Measurements from ENCODE around the gene GSPT1.
A peak's percentile ranks its signal among the peaks of the same experiment; 100 is the strongest.
"Not testable (repeated sequence)": the region's sequence is repeated elsewhere in the genome, so short reads cannot be mapped to it uniquely, and the experiment has no call there.

The GSPT1 gene

DNA sequence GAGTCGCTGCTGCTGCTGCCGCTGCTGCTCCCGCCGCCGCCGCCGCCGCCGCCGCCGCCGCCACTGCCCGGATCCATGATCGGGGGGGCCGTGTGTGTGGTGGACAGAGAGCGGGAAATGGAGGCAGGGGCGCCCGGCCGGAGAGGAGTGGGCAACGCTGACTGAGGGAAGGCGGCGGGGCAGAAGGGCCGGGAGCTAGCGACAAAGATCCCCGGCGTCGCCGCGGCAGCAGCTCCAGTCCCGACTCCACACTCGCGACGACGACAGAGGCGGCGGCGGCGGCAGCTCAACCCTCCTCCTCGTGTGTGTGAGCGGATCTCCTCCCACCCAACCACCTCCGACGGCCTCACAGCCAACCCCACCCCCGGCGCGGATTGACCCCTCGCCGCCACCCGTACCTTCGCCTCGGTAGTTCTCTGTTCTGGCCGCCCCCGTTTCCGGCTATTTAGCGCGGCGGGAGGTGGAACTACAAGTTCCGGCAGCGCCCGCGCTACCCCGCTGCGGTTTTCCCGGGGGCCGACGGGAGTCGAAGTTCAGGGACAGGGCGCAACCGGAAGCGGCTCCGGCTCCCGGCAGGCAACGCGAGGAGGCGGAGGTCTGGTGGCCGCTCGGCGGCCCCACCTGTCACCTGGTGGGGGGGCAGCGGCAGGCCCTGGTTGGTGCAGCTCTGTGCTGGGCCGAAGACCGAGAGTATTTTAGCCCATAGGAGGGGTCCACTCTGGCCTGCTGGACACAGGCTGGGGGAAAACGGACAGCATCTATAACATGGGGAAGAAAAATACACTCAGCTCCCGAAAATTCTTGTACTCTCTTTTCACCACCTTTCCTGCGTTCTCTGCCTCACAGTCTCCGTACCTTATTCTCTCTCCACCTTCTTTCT, at the start of gene GSPT1:
Gene GSPT1, minus strand, starts transcription at position 313 of the 880 bp plus-strand sequence. Its CDS starts 236 bp downstream, at position 77.
- peak within 1 kb of the TSS; percentile 85 for H3K4me3 ChIP-seq (ENCODE audit: low read length)
- DNase-seq (ENCODE audit: low read depth), result peak; percentile 98
- TF ChIP-seq, protein P1, sequence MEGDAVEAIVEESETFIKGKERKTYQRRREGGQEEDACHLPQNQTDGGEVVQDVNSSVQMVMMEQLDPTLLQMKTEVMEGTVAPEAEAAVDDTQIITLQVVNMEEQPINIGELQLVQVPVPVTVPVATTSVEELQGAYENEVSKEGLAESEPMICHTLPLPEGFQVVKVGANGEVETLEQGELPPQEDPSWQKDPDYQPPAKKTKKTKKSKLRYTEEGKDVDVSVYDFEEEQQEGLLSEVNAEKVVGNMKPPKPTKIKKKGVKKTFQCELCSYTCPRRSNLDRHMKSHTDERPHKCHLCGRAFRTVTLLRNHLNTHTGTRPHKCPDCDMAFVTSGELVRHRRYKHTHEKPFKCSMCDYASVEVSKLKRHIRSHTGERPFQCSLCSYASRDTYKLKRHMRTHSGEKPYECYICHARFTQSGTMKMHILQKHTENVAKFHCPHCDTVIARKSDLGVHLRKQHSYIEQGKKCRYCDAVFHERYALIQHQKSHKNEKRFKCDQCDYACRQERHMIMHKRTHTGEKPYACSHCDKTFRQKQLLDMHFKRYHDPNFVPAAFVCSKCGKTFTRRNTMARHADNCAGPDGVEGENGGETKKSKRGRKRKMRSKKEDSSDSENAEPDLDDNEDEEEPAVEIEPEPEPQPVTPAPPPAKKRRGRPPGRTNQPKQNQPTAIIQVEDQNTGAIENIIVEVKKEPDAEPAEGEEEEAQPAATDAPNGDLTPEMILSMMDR (conservative IDR thresholded peaks at IDR 0.05; ENCODE audit: low read length), result peak; percentile 12

DNA sequence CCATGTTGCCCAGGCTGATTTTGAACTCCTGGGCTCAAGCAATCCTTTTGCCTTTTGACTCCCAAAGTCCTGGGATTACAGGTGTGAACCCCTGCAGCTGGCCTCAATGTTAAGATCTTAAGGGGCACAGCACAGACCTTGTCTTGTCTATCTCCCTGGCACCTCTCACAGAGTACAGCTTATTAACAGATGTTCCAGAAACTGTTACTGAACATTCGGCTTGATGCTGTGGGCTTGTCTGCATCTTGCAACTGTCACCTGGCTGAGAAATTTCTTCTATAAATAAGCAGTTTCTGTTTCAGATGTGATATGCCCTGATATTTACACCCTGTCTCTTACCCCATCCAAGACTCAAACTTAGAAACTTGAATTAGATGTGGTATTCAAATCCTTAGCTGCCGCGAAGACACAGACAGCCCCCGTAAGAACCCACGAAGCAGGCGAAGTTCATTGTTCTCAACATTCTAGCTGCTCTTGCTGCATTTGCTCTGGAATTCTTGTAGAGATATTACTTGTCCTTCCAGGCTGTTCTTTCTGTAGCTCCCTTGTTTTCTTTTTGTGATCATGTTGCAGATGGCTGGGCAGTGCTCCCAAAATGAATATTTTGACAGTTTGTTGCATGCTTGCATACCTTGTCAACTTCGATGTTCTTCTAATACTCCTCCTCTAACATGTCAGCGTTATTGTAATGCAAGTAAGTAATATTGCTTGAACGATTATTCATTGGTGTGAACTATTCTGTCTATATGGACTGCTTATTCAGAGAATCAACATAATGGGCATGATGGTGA, 49.2 kb upstream of the GSPT1 start, which contains the start of gene TNFRSF17:
Gene TNFRSF17, plus strand, starts transcription at position 450 of the 791 bp plus-strand sequence. Its CDS starts 115 bp downstream, at position 565.
- peak; percentile 55 for DNase-seq (ENCODE audit: low read depth)
- TF ChIP-seq, protein P1 (conservative IDR thresholded peaks at IDR 0.05; ENCODE audit: low read length), result no peak
- H3K4me3 ChIP-seq (ENCODE audit: low read length), result no peak within 1 kb of the TSS

DNA sequence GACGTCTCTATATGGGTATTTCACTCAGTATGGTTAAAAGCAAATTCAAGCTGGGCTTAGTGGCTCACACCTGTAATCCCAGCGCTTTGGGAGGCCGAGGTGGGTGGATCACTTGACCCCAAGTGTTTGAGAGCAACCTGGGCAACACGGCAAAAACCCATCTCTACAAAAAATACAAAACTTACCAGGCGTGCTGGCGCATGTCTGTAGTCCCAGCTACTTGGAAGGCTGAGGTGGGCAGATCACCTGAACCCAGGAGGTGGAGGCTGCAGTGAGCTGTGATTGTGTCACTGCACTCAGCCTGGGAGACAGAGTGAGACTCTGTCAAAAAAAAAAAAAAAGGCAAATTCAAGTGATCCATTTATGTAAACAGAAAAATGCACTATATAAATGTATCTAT, 48.0 kb upstream of the GSPT1 start:
- TF ChIP-seq, protein P1 (conservative IDR thresholded peaks at IDR 0.05; ENCODE audit: low read length), result no peak
- DNase-seq (ENCODE audit: low read depth), result no peak
- no peak overlapping the region for H3K4me3 ChIP-seq (ENCODE audit: low read length)

DNA sequence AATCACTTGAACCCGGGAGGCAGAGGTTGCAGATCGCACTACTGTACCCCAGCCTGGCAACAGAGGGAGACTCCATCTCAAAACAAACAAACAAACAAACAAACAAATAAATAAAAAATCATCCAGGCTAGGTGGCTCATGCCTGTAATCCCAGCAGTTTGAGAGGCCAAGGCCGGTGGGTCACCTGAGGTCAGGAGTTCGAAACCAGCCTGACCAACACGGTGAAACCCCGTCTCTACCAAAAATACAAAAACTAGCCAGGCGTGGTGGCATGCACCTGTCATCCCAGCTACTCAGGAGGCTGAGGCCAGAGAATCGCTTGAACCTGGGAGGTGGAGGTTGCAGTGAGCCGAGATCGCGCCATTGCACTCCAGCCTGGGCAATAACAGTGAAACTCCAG, 47.2 kb upstream of the GSPT1 start:
- not testable (repeated sequence) for H3K4me3 ChIP-seq (ENCODE audit: low read length); DNase-seq (ENCODE audit: low read depth)

DNA sequence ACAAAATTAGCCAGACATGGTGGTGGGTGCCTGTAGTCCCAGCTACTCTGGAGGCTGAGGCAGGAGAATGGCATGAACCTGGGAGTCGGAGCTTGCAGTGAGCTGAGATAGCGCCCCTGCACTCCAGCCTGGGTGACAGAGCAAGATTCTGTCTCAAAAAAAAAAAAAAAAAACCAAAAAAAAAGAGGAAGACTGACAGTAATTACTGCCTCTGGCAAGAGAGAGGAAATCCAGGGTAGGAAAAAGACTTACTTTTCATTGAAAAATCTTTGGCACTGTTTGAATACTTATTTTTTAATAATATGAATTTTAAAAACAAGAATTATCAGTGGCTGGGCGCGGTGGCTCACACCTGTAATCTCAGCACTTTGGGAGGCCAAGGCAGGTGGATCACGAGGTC, 46.7 kb upstream of the GSPT1 start:
- H3K4me3 ChIP-seq (ENCODE audit: low read length); DNase-seq (ENCODE audit: low read depth): not testable (repeated sequence)

DNA sequence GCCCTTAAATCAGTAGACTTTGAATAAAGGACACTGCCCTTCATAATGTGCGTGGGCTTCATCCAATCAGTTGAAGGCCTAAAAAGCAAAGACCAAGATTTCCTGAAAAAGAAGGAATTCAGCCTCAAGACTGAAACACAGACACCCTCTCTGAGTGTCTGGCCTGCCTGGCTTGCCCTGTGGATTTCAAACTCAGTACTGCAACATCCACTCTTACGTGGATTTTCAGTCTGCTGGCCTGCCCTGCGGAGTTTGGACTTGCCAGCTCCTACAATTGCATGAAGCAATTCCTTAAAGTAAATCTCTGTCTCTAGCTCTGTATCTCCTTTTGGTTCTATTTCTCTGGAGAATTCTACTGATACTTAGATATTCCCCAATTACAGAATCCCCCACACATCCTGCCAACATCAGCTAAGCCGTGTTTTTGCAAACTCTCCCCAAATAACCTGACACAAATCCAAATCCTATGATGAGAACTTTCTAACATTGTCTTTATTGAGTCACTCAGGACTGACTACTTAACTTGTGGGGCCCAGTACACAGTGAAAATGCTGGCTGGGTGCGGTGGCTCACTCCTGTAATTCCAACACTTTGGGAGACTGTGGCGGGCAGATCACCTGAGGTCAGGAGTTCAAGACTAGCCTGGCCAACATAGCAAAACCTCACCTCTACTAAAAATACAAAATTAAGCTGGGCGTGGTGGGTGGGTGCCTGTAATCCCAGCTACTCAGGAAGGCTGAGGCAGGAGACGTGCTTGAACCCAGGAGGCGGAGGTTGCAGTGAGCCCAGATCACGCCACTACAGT, 42.0 kb upstream of the GSPT1 start:
- H3K4me3 ChIP-seq (ENCODE audit: low read length), result no peak overlapping the region
- DNase-seq (ENCODE audit: low read depth), result peak; percentile 36
- TF ChIP-seq, protein P1 (conservative IDR thresholded peaks at IDR 0.05; ENCODE audit: low read length), result no peak

DNA sequence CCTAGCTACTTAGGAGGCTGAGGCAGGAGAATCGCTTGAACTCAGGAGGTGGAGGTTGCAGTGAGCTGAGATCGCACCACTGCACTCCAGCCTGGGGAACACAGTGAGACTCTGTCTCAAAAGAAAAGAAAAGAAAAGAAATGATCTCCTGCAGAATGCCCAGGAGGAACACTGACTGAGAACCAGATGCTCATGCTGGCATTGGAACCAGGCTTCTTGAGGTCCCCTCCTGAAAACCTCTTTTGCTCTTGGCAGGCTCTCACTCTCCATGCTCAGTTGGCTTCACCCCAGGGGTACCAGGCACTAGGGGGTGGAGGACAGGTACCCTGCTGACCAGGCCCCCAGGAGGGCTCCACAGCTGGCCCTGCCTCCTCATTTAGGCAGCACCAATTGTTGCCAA, 40.8 kb upstream of the GSPT1 start:
- no peak for DNase-seq (ENCODE audit: low read depth)
- TF ChIP-seq, protein P1 (conservative IDR thresholded peaks at IDR 0.05; ENCODE audit: low read length), result no peak
- H3K4me3 ChIP-seq (ENCODE audit: low read length), result no peak overlapping the region

Measured in AG10803 (cell line).